ENCODE data around the gene HSPB7. TPM values are rescaled to one million over a fixed set of nuclear protein-coding genes. Genes with fewer than 3 reads are reported as not detected.

HSPB7 gene
- total and polyA plus RNA-seq, 2 experiments from 2014 or later, result 0.13 TPM; not detected in 1

DNA sequence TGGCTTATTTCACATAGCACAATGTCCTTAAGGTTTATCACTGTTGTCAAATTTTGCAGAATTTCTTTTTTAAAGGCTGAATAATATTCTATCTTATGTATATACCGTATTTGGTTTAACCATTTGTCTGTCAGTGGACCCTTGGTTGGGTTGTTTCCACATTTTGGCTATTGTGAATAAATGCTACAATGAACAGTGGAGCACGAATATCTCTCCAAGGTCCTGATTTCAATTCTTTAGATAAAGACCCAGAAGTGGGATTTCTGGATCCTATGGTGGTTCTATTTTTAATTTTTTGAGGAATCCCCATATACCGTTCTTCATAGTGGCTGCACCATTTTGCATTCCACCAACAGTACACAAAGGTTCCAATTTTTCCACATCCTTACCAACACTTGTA is 36.2 kb downstream of the HSPB7 start:
- Mint-ChIP-seq H3K27ac (no peak overlapping the region), H3K36me3 (ENCODE audit: low read depth) (no peaks in the 10 kb centered on the region; the same call in 2 of the 3 replicates), H3K4me3 (no peak overlapping the region), H3K9me3 (peaks cover 9% of the 10 kb centered on the region), H3K4me1 (peaks cover 2% of the 10 kb centered on the region; the same call in 2 of the 3 replicates), H3K27me3 (ENCODE audit: insufficient read depth, low read depth, poor library complexity) (peaks cover 2% of the 10 kb centered on the region)
- TF ChIP-seq STAT1 (IDR thresholded peaks at IDR 0.05; ENCODE audit: unreplicated experiment), result no peak
- TF ChIP-seq, protein P1, sequence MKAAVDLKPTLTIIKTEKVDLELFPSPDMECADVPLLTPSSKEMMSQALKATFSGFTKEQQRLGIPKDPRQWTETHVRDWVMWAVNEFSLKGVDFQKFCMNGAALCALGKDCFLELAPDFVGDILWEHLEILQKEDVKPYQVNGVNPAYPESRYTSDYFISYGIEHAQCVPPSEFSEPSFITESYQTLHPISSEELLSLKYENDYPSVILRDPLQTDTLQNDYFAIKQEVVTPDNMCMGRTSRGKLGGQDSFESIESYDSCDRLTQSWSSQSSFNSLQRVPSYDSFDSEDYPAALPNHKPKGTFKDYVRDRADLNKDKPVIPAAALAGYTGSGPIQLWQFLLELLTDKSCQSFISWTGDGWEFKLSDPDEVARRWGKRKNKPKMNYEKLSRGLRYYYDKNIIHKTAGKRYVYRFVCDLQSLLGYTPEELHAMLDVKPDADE (IDR thresholded peaks at IDR 0.05), result no peak
- no peak for TF ChIP-seq POLR2AphosphoS5 (IDR thresholded peaks at IDR 0.05; ENCODE audit: low read depth)
- no peak for TF ChIP-seq CREB1 (CRISPR knock-in tag; IDR thresholded peaks at IDR 0.05; ENCODE audit: low read depth)
- TF ChIP-seq, protein P2, sequence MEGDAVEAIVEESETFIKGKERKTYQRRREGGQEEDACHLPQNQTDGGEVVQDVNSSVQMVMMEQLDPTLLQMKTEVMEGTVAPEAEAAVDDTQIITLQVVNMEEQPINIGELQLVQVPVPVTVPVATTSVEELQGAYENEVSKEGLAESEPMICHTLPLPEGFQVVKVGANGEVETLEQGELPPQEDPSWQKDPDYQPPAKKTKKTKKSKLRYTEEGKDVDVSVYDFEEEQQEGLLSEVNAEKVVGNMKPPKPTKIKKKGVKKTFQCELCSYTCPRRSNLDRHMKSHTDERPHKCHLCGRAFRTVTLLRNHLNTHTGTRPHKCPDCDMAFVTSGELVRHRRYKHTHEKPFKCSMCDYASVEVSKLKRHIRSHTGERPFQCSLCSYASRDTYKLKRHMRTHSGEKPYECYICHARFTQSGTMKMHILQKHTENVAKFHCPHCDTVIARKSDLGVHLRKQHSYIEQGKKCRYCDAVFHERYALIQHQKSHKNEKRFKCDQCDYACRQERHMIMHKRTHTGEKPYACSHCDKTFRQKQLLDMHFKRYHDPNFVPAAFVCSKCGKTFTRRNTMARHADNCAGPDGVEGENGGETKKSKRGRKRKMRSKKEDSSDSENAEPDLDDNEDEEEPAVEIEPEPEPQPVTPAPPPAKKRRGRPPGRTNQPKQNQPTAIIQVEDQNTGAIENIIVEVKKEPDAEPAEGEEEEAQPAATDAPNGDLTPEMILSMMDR (conservative IDR thresholded peaks at IDR 0.05; ENCODE audit: low read depth in 2 of 2), result no peak
- TF ChIP-seq EZH2 (IDR thresholded peaks at IDR 0.05; ENCODE audit: low read depth, unreplicated experiment), result no peak
- TF ChIP-seq NANOG (IDR thresholded peaks at IDR 0.05; ENCODE audit: borderline replicate concordance), result no peak
- TF ChIP-seq ZNF331 (CRISPR knock-in tag; IDR thresholded peaks at IDR 0.05; ENCODE audit: low read depth), result no peak
- TF ChIP-seq, protein P3, sequence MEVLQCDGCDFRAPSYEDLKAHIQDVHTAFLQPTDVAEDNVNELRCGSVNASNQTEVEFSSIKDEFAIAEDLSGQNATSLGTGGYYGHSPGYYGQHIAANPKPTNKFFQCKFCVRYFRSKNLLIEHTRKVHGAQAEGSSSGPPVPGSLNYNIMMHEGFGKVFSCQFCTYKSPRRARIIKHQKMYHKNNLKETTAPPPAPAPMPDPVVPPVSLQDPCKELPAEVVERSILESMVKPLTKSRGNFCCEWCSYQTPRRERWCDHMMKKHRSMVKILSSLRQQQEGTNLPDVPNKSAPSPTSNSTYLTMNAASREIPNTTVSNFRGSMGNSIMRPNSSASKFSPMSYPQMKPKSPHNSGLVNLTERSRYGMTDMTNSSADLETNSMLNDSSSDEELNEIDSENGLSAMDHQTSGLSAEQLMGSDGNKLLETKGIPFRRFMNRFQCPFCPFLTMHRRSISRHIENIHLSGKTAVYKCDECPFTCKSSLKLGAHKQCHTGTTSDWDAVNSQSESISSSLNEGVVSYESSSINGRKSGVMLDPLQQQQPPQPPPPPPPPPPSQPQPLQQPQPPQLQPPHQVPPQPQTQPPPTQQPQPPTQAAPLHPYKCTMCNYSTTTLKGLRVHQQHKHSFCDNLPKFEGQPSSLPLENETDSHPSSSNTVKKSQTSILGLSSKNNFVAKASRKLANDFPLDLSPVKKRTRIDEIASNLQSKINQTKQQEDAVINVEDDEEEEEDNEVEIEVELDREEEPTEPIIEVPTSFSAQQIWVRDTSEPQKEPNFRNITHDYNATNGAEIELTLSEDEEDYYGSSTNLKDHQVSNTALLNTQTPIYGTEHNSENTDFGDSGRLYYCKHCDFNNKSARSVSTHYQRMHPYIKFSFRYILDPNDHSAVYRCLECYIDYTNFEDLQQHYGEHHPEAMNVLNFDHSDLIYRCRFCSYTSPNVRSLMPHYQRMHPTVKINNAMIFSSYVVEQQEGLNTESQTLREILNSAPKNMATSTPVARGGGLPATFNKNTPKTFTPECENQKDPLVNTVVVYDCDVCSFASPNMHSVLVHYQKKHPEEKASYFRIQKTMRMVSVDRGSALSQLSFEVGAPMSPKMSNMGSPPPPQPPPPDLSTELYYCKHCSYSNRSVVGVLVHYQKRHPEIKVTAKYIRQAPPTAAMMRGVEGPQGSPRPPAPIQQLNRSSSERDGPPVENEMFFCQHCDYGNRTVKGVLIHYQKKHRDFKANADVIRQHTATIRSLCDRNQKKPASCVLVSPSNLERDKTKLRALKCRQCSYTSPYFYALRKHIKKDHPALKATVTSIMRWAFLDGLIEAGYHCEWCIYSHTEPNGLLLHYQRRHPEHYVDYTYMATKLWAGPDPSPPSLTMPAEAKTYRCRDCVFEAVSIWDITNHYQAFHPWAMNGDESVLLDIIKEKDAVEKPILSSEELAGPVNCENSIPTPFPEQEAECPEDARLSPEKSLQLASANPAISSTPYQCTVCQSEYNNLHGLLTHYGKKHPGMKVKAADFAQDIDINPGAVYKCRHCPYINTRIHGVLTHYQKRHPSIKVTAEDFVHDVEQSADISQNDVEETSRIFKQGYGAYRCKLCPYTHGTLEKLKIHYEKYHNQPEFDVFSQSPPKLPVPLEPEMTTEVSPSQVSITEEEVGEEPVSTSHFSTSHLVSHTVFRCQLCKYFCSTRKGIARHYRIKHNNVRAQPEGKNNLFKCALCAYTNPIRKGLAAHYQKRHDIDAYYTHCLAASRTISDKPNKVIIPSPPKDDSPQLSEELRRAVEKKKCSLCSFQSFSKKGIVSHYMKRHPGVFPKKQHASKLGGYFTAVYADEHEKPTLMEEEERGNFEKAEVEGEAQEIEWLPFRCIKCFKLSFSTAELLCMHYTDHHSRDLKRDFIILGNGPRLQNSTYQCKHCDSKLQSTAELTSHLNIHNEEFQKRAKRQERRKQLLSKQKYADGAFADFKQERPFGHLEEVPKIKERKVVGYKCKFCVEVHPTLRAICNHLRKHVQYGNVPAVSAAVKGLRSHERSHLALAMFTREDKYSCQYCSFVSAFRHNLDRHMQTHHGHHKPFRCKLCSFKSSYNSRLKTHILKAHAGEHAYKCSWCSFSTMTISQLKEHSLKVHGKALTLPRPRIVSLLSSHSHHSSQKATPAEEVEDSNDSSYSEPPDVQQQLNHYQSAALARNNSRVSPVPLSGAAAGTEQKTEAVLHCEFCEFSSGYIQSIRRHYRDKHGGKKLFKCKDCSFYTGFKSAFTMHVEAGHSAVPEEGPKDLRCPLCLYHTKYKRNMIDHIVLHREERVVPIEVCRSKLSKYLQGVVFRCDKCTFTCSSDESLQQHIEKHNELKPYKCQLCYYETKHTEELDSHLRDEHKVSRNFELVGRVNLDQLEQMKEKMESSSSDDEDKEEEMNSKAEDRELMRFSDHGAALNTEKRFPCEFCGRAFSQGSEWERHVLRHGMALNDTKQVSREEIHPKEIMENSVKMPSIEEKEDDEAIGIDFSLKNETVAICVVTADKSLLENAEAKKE (CRISPR knock-in tag; IDR thresholded peaks at IDR 0.05), result no peak
- TF ChIP-seq JUNB (IDR thresholded peaks at IDR 0.05; ENCODE audit: unreplicated experiment), result no peak
- TF ChIP-seq, protein P4, sequence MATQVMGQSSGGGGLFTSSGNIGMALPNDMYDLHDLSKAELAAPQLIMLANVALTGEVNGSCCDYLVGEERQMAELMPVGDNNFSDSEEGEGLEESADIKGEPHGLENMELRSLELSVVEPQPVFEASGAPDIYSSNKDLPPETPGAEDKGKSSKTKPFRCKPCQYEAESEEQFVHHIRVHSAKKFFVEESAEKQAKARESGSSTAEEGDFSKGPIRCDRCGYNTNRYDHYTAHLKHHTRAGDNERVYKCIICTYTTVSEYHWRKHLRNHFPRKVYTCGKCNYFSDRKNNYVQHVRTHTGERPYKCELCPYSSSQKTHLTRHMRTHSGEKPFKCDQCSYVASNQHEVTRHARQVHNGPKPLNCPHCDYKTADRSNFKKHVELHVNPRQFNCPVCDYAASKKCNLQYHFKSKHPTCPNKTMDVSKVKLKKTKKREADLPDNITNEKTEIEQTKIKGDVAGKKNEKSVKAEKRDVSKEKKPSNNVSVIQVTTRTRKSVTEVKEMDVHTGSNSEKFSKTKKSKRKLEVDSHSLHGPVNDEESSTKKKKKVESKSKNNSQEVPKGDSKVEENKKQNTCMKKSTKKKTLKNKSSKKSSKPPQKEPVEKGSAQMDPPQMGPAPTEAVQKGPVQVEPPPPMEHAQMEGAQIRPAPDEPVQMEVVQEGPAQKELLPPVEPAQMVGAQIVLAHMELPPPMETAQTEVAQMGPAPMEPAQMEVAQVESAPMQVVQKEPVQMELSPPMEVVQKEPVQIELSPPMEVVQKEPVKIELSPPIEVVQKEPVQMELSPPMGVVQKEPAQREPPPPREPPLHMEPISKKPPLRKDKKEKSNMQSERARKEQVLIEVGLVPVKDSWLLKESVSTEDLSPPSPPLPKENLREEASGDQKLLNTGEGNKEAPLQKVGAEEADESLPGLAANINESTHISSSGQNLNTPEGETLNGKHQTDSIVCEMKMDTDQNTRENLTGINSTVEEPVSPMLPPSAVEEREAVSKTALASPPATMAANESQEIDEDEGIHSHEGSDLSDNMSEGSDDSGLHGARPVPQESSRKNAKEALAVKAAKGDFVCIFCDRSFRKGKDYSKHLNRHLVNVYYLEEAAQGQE (IDR thresholded peaks at IDR 0.05; ENCODE audit: unreplicated experiment), result no peak
- no peak for TF ChIP-seq ZNF114 (CRISPR knock-in tag; IDR thresholded peaks at IDR 0.05)
- no peak for TF ChIP-seq EZH2phosphoT487 (IDR thresholded peaks at IDR 0.05; ENCODE audit: unreplicated experiment)
- no peaks in the 10 kb centered on the region for H4K20me1 ChIP-seq (replicated peaks; ENCODE audit: insufficient read depth)
- no peak overlapping the region for H2AFZ ChIP-seq
- H3K27ac ChIP-seq (ENCODE audit: low read depth), result no peak overlapping the region
- no peaks in the 10 kb centered on the region for H3K79me2 ChIP-seq (replicated peaks; ENCODE audit: insufficient read depth)
- no peaks in the 10 kb centered on the region for H3K27me3 ChIP-seq (ENCODE audit: insufficient read depth)
- ATAC-seq, result no peak
- H3K4me3 ChIP-seq, result no peak overlapping the region
- H3K4me1 ChIP-seq (ENCODE audit: insufficient read depth), result no peaks in the 10 kb centered on the region
- no peak overlapping the region for H3K4me2 ChIP-seq
- H3F3A ChIP-seq (replicated peaks; ENCODE audit: low read depth), result no peaks in the 10 kb centered on the region
- no peak for DNase-seq (ENCODE audit: low spot score)
- no peaks in the 10 kb centered on the region for H3K9me2 ChIP-seq (ENCODE audit: insufficient read depth)
- H3K36me3 ChIP-seq (ENCODE audit: insufficient read depth), result no peaks in the 10 kb centered on the region
